ENCODE measurements around the gene NHLRC3.
"Not testable (repeated sequence)": the region's sequence is repeated elsewhere in the genome, so short reads cannot be mapped to it uniquely, and the experiment has no call there.

NHLRC3 gene, protein sequence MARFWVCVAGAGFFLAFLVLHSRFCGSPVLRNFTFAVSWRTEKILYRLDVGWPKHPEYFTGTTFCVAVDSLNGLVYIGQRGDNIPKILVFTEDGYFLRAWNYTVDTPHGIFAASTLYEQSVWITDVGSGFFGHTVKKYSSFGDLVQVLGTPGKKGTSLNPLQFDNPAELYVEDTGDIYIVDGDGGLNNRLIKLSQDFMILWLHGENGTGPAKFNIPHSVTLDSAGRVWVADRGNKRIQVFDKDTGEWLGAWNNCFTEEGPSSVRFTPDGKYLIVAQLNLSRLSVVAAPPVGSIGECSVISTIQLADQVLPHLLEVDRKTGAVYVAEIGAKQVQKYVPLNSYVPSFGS

DNA sequence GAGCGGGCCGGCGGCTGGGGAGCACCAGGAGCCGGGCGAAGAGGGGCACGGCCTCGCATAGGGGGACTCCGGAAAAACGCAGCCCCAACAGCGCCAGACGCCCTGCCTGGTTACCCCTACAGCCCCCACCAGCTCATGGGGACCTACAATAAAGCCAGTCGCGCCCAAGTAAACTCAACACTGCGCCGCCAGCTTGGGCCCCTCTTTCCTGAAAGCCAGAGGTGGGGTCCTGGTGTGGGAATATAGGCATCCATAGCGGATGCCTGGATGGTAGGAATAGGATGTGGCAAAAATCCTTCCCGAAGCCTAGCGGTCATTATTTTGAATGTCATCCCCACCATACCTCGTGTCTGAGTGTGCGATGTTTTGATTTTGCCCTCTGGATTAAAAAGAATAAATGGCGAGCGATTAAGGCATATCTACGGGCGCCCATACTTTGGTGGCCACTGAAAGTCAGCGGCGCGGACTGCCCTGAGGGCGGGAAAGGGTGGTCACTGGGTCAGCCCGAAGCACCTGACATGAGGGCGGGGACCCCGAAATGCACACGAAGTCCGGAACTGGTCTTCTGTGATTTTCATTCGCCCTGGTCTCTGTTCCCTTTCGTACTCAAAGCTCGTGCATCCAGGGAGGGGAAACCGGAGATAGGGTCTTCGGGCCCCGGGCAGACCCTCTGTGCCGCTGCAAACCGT lies at the start of gene NHLRC3, which contains the start of gene PROSER1:
NHLRC3 (plus strand) TSS at position 577 of the 689 bp plus-strand sequence. CDS start 184 bp downstream, outside the sequence.
PROSER1 (minus strand) TSS at position 210 of the 689 bp plus-strand sequence. CDS start 847 bp downstream, outside the sequence.
- Histone ChIP-seq H3K27me3 (ENCODE audit: control insufficient read depth, insufficient read depth, low read length) (no peaks in the 10 kb centered on the region), H3K9me3 (ENCODE audit: control insufficient read depth, low read depth, low read length) (no peaks in the 10 kb centered on the region), H3K9ac (ENCODE audit: low read length) (peak within 1 kb of the TSS; percentile 96), H3K4me3 (ENCODE audit: low read length) (peak within 1 kb of the TSS; percentile 100), H3K36me3 (ENCODE audit: control insufficient read depth, low read depth, low read length) (peaks cover 13% of the 10 kb centered on the region), H3K27ac (ENCODE audit: low read length) (peak within 1 kb of the TSS; percentile 94), H3K4me1 (ENCODE audit: control insufficient read depth, low read depth, low read length) (peaks cover 16% of the 10 kb centered on the region)

DNA sequence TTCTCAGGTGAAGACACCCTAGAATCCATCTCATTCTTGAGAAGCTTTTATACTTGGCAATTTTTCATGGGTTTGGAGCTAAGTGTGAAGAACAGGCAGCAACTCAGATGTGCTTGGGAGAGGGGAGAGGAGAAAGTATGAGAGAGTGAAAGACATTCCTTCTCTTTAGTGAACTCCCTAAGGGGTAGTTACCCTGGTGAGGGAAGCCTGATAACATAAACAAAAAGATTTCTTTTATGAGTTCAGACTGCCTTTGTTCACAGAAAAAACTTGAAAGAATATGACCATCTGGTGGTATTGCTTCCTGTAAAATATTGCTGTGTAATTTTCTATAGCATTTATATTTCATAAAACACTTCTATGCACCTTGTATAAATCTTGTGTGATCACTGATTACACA lies 47.6 kb upstream of the NHLRC3 start, which contains the start of gene STOML3:
STOML3 (minus strand) TSS at position 139 of the 400 bp plus-strand sequence; CDS start at position 29, 110 bp downstream.
- no peaks in the 10 kb centered on the region for H3K9me3 ChIP-seq (ENCODE audit: control insufficient read depth, low read depth, low read length)
- H3K9ac ChIP-seq (ENCODE audit: low read length), result no peak within 1 kb of the TSS
- H3K27me3 ChIP-seq (ENCODE audit: control insufficient read depth, insufficient read depth, low read length), result no peaks in the 10 kb centered on the region
- no peak within 1 kb of the TSS for H3K4me3 ChIP-seq (ENCODE audit: low read length)
- peaks cover 9% of the 10 kb centered on the region for H3K4me1 ChIP-seq (ENCODE audit: control insufficient read depth, low read depth, low read length)
- H3K27ac ChIP-seq (ENCODE audit: low read length), result no peak within 1 kb of the TSS
- H3K36me3 ChIP-seq (ENCODE audit: control insufficient read depth, low read depth, low read length), result no peaks in the 10 kb centered on the region

DNA sequence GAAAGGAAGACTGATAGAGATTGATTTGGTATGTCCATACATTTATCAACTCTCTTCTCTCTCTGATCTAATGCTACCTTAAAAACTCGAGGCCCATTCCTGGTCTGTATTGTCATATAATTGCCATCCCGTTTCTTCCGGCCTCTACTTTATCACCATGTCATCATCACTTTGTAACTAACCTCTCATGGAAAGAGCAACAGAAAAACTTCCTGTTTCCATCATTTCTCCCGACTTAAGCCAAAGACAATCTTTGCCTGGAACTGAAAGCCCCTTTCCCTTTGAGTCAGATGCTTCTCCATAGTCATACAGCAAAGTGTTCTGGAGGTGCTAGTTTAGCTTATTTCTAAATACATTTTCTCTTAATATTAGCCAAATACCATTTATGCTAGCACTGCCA lies 44.9 kb upstream of the NHLRC3 start:
- H3K9ac ChIP-seq (ENCODE audit: low read length), result no peak overlapping the region
- no peaks in the 10 kb centered on the region for H3K36me3 ChIP-seq (ENCODE audit: control insufficient read depth, low read depth, low read length)
- no peak overlapping the region for H3K27ac ChIP-seq (ENCODE audit: low read length)
- peaks cover 4% of the 10 kb centered on the region for H3K4me1 ChIP-seq (ENCODE audit: control insufficient read depth, low read depth, low read length)
- H3K27me3 ChIP-seq (ENCODE audit: control insufficient read depth, insufficient read depth, low read length), result no peaks in the 10 kb centered on the region
- no peaks in the 10 kb centered on the region for H3K9me3 ChIP-seq (ENCODE audit: control insufficient read depth, low read depth, low read length)
- no peak overlapping the region for H3K4me3 ChIP-seq (ENCODE audit: low read length)

DNA sequence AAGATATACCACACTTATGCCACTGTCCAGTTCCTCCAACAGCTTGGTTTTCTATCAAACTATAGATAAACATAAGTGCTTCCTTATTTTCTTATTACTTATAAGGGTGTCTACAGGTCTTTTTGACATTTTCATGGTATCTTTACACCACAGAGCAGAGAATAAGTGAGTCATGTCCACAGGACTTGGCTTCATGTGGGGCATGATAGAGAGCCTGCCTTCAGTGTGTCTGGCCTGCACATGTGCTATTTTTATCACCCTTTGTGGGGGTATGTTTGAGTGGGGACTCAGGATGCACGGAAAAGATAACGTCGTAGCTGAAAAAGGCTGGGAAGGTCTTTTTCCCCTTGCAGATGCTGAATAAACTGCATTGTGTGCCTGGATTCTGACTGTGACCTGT lies 39.5 kb upstream of the NHLRC3 start:
- no peak overlapping the region for H3K4me3 ChIP-seq (ENCODE audit: low read length)
- no peak overlapping the region for H3K9ac ChIP-seq (ENCODE audit: low read length)
- H3K27me3 ChIP-seq (ENCODE audit: control insufficient read depth, insufficient read depth, low read length), result no peaks in the 10 kb centered on the region
- no peaks in the 10 kb centered on the region for H3K36me3 ChIP-seq (ENCODE audit: control insufficient read depth, low read depth, low read length)
- no peak overlapping the region for H3K27ac ChIP-seq (ENCODE audit: low read length)
- H3K4me1 ChIP-seq (ENCODE audit: control insufficient read depth, low read depth, low read length), result no peaks in the 10 kb centered on the region
- no peaks in the 10 kb centered on the region for H3K9me3 ChIP-seq (ENCODE audit: control insufficient read depth, low read depth, low read length)

DNA sequence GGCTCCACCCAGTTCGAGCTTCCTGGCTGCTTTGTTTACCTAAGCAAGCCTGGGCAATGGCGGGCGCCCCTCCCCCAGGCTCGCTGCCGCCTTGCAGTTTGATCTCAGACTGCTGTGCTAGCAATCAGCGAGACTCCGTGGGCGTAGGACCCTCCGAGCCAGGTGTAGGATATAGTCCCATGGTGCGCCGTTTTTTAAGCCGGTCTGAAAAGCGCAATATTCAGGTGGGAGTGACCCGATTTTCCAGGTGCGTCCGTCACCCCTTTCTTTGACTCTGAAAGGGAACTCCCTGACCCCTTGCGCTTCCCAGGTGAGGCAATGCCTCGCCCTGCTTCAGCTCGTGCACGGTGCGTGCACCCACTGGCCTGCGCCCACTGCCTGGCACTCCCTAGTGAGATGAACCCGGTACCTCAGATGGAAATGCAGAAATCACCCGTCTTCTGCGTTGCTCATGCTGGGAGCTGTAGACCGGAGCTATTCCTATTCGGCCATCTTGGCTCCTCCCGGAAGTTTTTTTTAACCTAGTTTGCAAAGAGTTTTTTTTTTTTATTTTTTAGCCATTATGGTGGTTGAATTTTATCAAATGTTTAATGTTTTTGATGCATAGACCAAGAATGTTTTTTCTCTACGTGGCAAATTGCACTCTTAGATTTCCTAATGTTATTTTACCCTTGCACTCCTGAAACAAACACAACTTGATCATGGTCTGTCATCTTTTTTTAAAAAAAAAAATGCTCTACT lies 31.7 kb upstream of the NHLRC3 start:
- H3K27ac ChIP-seq (ENCODE audit: low read length); H3K9ac ChIP-seq (ENCODE audit: low read length); H3K27me3 ChIP-seq (ENCODE audit: control insufficient read depth, insufficient read depth, low read length); H3K4me1 ChIP-seq (ENCODE audit: control insufficient read depth, low read depth, low read length); H3K4me3 ChIP-seq (ENCODE audit: low read length); H3K9me3 ChIP-seq (ENCODE audit: control insufficient read depth, low read depth, low read length): not testable (repeated sequence)
- peaks cover 31% of the 10 kb centered on the region for H3K36me3 ChIP-seq (ENCODE audit: control insufficient read depth, low read depth, low read length)

DNA sequence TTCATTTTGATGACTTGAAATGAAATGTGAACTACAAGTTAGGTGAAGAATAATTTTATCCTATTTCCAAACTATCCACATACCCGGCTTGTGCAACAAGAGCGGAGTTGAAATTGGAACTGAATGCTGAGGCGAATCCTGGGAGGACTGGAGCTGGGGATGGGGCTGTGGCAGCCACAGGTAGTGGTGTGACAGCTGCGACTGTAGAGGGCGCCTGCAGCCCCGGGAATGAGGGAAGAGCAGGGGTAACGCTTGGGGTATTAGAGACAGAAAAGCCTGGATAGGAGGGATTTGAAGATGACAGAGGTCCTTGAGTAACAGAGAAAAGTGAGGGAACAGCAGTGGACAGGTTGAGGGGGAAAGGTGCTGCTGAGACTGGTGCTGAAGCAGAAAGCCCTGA lies 25.6 kb upstream of the NHLRC3 start:
- Histone ChIP-seq H3K27me3 (ENCODE audit: control insufficient read depth, insufficient read depth, low read length) (no peaks in the 10 kb centered on the region), H3K4me3 (ENCODE audit: low read length) (no peak overlapping the region), H3K27ac (ENCODE audit: low read length) (no peak overlapping the region), H3K36me3 (ENCODE audit: control insufficient read depth, low read depth, low read length) (peaks cover 89% of the 10 kb centered on the region), H3K9ac (ENCODE audit: low read length) (no peak overlapping the region), H3K9me3 (ENCODE audit: control insufficient read depth, low read depth, low read length) (no peaks in the 10 kb centered on the region), H3K4me1 (ENCODE audit: control insufficient read depth, low read depth, low read length) (no peaks in the 10 kb centered on the region)

DNA sequence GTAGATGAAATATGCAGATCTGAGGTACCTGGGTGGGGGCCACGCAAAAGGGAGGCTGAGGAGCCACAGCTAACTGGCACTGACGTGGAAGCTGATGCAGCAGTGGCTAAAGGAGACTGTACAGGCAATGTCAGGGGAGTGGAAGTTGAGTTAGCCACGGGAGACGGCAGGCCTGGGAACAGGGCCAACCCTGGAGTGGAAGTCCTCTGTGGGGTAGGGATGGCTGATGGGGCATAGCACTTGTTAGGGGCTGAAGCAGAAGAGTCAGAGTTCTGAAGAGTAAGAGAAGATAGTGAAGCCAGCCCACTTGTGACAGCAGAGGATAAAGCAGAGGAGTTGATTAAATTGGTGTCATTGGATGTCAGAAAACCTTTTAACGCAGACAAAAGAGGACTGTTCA lies 24.8 kb upstream of the NHLRC3 start:
- no peaks in the 10 kb centered on the region for H3K4me1 ChIP-seq (ENCODE audit: control insufficient read depth, low read depth, low read length)
- no peaks in the 10 kb centered on the region for H3K27me3 ChIP-seq (ENCODE audit: control insufficient read depth, insufficient read depth, low read length)
- H3K4me3 ChIP-seq (ENCODE audit: low read length), result no peak overlapping the region
- peaks cover 91% of the 10 kb centered on the region for H3K36me3 ChIP-seq (ENCODE audit: control insufficient read depth, low read depth, low read length)
- H3K9ac ChIP-seq (ENCODE audit: low read length), result no peak overlapping the region
- H3K27ac ChIP-seq (ENCODE audit: low read length), result no peak overlapping the region
- H3K9me3 ChIP-seq (ENCODE audit: control insufficient read depth, low read depth, low read length), result no peaks in the 10 kb centered on the region

DNA sequence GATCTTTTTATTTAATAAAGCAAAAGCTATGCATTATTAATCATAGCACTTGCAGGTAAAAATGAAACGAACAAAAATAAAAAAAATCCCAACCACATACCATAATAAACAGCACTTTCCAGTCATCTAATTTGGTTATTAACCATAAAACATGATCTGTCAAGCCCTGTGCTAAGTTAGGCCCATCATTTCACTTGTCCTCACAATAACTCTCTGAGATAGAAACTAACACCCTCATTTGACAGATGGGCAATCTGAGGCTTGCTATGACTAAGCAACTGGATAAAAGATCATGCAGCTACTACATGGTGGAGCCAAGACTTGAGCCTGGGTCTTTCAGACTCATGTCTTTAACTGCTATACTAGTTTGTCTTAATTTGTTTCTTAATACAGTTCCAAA lies 22.2 kb upstream of the NHLRC3 start:
- Histone ChIP-seq H3K9ac (ENCODE audit: low read length) (no peak overlapping the region), H3K9me3 (ENCODE audit: control insufficient read depth, low read depth, low read length) (no peaks in the 10 kb centered on the region), H3K36me3 (ENCODE audit: control insufficient read depth, low read depth, low read length) (peaks cover 79% of the 10 kb centered on the region)

DNA sequence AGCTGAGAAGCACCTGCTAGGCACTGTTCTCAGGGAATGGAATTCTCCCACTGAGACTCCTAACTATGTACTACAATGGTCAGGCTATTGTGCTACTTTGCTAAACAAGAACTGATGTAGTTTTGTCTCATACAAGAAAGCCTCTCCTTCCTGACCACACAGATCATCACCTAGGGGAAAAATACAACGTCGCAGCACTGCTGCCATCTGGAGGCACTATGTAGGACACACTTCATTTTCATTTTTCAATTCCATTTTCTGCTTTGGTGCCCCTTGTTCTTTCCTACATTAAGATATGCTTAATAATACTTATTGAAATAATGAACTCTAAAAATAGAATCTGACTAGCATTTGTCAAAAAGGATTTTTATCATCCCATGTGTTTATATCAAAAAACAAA lies 21.5 kb upstream of the NHLRC3 start:
- Histone ChIP-seq H3K9ac (ENCODE audit: low read length) (no peak overlapping the region), H3K4me3 (ENCODE audit: low read length) (no peak overlapping the region), H3K27me3 (ENCODE audit: control insufficient read depth, insufficient read depth, low read length) (no peaks in the 10 kb centered on the region), H3K9me3 (ENCODE audit: control insufficient read depth, low read depth, low read length) (no peaks in the 10 kb centered on the region), H3K36me3 (ENCODE audit: control insufficient read depth, low read depth, low read length) (peaks cover 79% of the 10 kb centered on the region), H3K4me1 (ENCODE audit: control insufficient read depth, low read depth, low read length) (no peaks in the 10 kb centered on the region), H3K27ac (ENCODE audit: low read length) (no peak overlapping the region)

More for the DNA sequence above, 22.2 kb upstream of the NHLRC3 start:
- no peaks in the 10 kb centered on the region for H3K27me3 ChIP-seq (ENCODE audit: control insufficient read depth, insufficient read depth, low read length)
- H3K27ac ChIP-seq (ENCODE audit: low read length), result no peak overlapping the region
- no peaks in the 10 kb centered on the region for H3K4me1 ChIP-seq (ENCODE audit: control insufficient read depth, low read depth, low read length)
- H3K4me3 ChIP-seq (ENCODE audit: low read length), result no peak overlapping the region

DNA sequence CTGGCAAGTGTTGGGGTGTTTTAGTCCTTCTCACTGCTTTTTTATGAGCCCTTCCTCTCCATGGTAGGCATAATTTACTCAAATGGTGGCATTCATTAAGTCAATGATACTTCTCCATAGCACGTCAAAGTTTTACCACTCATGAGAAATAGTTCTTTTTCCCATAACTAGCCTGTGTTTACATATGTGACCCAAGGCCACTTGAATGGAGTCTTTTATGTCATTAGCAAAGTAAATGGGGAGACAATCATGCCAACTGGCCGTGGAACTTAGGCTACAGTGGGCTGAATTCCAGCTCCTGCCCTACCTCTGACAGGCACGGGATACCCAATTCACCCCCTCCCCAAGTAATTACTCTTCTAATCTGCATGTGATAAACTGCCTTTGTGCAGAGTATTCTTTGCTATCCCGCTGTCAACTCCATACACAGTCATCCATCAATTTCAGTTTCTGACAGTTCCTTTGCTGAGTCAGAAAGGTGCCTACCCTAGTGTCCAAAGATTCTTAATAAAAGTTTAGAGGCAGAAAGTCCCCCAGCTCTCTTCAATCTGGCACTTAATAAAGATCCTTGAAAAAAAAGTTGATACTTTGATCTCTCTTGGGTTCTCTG lies 17.3 kb upstream of the NHLRC3 start:
- Histone ChIP-seq H3K27ac (ENCODE audit: low read length) (no peak overlapping the region), H3K9me3 (ENCODE audit: control insufficient read depth, low read depth, low read length) (no peaks in the 10 kb centered on the region), H3K4me3 (ENCODE audit: low read length) (no peak overlapping the region), H3K27me3 (ENCODE audit: control insufficient read depth, insufficient read depth, low read length) (no peaks in the 10 kb centered on the region), H3K36me3 (ENCODE audit: control insufficient read depth, low read depth, low read length) (peaks cover 79% of the 10 kb centered on the region), H3K4me1 (ENCODE audit: control insufficient read depth, low read depth, low read length) (peaks cover 30% of the 10 kb centered on the region), H3K9ac (ENCODE audit: low read length) (no peak overlapping the region)

DNA sequence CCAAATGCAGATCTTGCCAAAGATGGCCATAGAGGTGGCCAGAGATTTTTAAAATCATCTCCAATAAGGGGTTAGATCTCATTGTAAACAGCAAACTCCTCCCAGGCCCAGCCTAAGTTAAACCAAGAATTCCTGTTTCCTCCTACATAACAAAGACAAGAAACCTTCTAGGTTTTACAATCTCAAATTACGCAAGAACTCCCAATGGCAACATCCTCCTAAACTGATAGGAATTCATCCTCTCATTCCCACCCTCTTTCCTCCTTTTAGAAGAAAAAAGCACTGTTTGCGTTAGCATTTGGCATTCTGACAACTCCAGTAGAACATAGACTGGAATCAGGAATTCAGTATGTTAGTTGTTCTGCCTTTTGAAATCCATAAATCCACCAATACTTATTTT lies 14.9 kb upstream of the NHLRC3 start:
- peak overlapping the region; percentile 39 for H3K9ac ChIP-seq (ENCODE audit: low read length)
- no peaks in the 10 kb centered on the region for H3K27me3 ChIP-seq (ENCODE audit: control insufficient read depth, insufficient read depth, low read length)
- H3K27ac ChIP-seq (ENCODE audit: low read length), result peak overlapping the region; percentile 69
- H3K4me3 ChIP-seq (ENCODE audit: low read length), result peak overlapping the region; percentile 42
- H3K9me3 ChIP-seq (ENCODE audit: control insufficient read depth, low read depth, low read length), result no peaks in the 10 kb centered on the region
- H3K4me1 ChIP-seq (ENCODE audit: control insufficient read depth, low read depth, low read length), result peaks cover 36% of the 10 kb centered on the region
- H3K36me3 ChIP-seq (ENCODE audit: control insufficient read depth, low read depth, low read length), result peaks cover 76% of the 10 kb centered on the region
